K562 (cell line): Measurements from ENCODE around the gene PCDHGC4. TPM values are rescaled to one million over a fixed set of nuclear protein-coding genes. Genes with fewer than 3 reads are reported as not detected.

Experiments used
- ATAC-seq: fragments of 200-7000 bp; cut with Tn5 transposase; 3 replicates; pipeline ENCODE4 v1.9.1; 2020; ENCODE audit warnings: moderate library complexity
- BruUV-seq: library from RNA; stranded (reverse); fragments of 400-500 nt; replicated peaks from 2 replicates; lab custom pipeline; 2021; lab: Mats Ljungman, UMichigan
- CTCF ChIA-PET: fragments of 300-600 bp; formaldehyde crosslinking; extraction: SDS; loops from one replicate; lab custom pipeline; 2021; ENCODE audit warnings: low intra/inter-chr PET ratio; lab: Yijun Ruan, JAX
- POLR2A ChIA-PET: fragments of 300-600, 350-650 bp; sonication (Branson Sonifier 250); formaldehyde crosslinking; extraction: SDS; loops from one replicate; lab custom pipeline; 2021; ENCODE audit warnings: antibody characterized with exemption, inconsistent platforms; lab: Yijun Ruan, JAX
- DNase-seq, 4 experiments: peaks; one replicate each; pipeline versions ENCODE4 v3.0.0 to v3.0.0-alpha.2; 2011 to 2018; ENCODE audit warnings: low spot score in 3 of 4, mixed read lengths in 3 of 4; ENCODE audit errors: extremely low read depth in 1 of 4
- FAIRE-seq: peaks from 2 replicates; lab custom pipeline; 2011; peaks lifted over from hg19 to GRCh38; lab: Jason Lieb, UNC
- H2AFZ ChIP-seq: 2 replicates; pipeline ENCODE4 v1.6.0; 2011; ENCODE audit warnings: low read depth, low read length, control low read depth, inconsistent platforms
- H3K27ac ChIP-seq: fragments of 200-600 bp; 3 replicates; pipeline ENCODE4 v1.8.0; 2011; ENCODE audit warnings: low read depth, mild to moderate bottlenecking, control low read depth, inconsistent platforms, low read length, moderate library complexity, mixed read lengths; ENCODE audit errors: extremely low read depth
- H3K27me3 ChIP-seq, 2 experiments: fragments of 300-600 bp in 1 of 2; 2 replicates in 1 of 2; 3 replicates in 1 of 2; pipeline versions ENCODE4 v1.6.0 to v1.8.0; 2011; ENCODE audit warnings: inconsistent platforms in 2 of 2, low read length in 2 of 2, mild to moderate bottlenecking in 1 of 2, mixed read lengths in 1 of 2, moderate library complexity in 1 of 2; ENCODE audit not compliant: control insufficient read depth in 2 of 2, insufficient read depth in 2 of 2
- H3K36me3 ChIP-seq: fragments of 300-600 bp; 3 replicates; pipeline ENCODE4 v1.8.0; 2011; ENCODE audit warnings: mild to moderate bottlenecking, low read length, inconsistent platforms; ENCODE audit not compliant: control insufficient read depth, insufficient read depth
- H3K4me1 ChIP-seq, 2 experiments: fragments of 200-600 bp in 1 of 2; replicated peaks in 1 of 2; 2 replicates in 1 of 2; 3 replicates in 1 of 2; pipeline versions ENCODE4 v1.5.1 to v1.8.0; 2011; ENCODE audit warnings: inconsistent platforms in 2 of 2, low read length in 2 of 2, mild to moderate bottlenecking in 1 of 2, mixed read lengths in 1 of 2, moderate library complexity in 1 of 2; ENCODE audit not compliant: control insufficient read depth in 2 of 2, insufficient read depth in 2 of 2
- H3K4me2 ChIP-seq: 2 replicates; pipeline ENCODE4 v1.6.1; 2011; ENCODE audit warnings: low read length, control low read depth, inconsistent platforms, mixed read lengths; ENCODE audit not compliant: insufficient read depth
- H3K4me3 ChIP-seq: fragments of 200-600 bp; sonication (generic), shearing (Covaris generic); 2 replicates; pipeline ENCODE4 v1.5.1; 2016; ENCODE audit warnings: control low read depth, inconsistent platforms
- H3K79me2 ChIP-seq: fragments of 200-600 bp; 3 replicates; pipeline ENCODE4 v1.8.0; 2011; ENCODE audit warnings: low read length, inconsistent platforms; ENCODE audit not compliant: control insufficient read depth, insufficient read depth
- H3K9ac ChIP-seq, 2 experiments: 2 replicates each; pipeline versions ENCODE4 v1.6.0 to v1.6.1; 2011; ENCODE audit warnings: low read depth in 2 of 2, low read length in 2 of 2, control low read depth in 1 of 2, inconsistent platforms in 1 of 2, mild to moderate bottlenecking in 1 of 2, mixed read lengths in 1 of 2; ENCODE audit not compliant: insufficient read depth in 1 of 2
- H3K9me1 ChIP-seq: one replicate; pipeline ENCODE4 v1.6.0; 2011; ENCODE audit warnings: inconsistent platforms, mild to moderate bottlenecking, low read length, moderate library complexity; ENCODE audit not compliant: control insufficient read depth, insufficient read depth
- H3K9me3 ChIP-seq: replicated peaks from 2 replicates; pipeline ENCODE4 v1.5.1; 2011; ENCODE audit warnings: low read depth, low read length, inconsistent platforms; ENCODE audit not compliant: control insufficient read depth, insufficient read depth
- H4K20me1 ChIP-seq: replicated peaks from 2 replicates; pipeline ENCODE4 v1.6.1; 2011; ENCODE audit warnings: low read length, inconsistent platforms, mixed read lengths; ENCODE audit not compliant: control insufficient read depth, insufficient read depth
- BMI1 ChIP-seq: fragments of 150-350 bp; IDR thresholded peaks from 2 replicates; pipeline ENCODE4 v1.6.1; 2014; ENCODE audit warnings: low read length
- CLOCK ChIP-seq: fragments of 250-450 bp; sonication (Bioruptor Pico); IDR thresholded peaks from 2 replicates; pipeline ENCODE4 v1.4.0; 2020; ENCODE audit warnings: mild to moderate bottlenecking, moderate library complexity, borderline replicate concordance
- NCOR1 ChIP-seq: fragments of 450-650 bp; IDR thresholded peaks from 2 replicates; pipeline ENCODE4 v1.6.1; 2016; ENCODE audit warnings: mild to moderate bottlenecking, moderate library complexity
- PHF21A ChIP-seq: fragments of 450-650 bp; IDR thresholded peaks from 2 replicates; pipeline ENCODE4 v1.6.1; 2017; ENCODE audit warnings: low read depth, borderline replicate concordance
- ZFX ChIP-seq: sonication (generic); formaldehyde crosslinking; IDR thresholded peaks from 2 replicates; pipeline ENCODE4 v1.8.0; 2022; ENCODE audit warnings: mild to moderate bottlenecking, missing genetic modification reagents, moderate library complexity
- ZNF121 ChIP-seq: sonication (generic); formaldehyde crosslinking; conservative IDR thresholded peaks from 2 replicates; pipeline ENCODE4 v1.8.0; 2022; ENCODE audit warnings: missing genetic modification reagents
- in situ Hi-C: fragments of 300-500 bp; cut with MboI; formaldehyde crosslinking; loops from 4 replicates; pipeline ENCODE4 v1.15.0; 2018; ENCODE audit warnings: inconsistent platforms, mixed read lengths
- intact Hi-C: fragments of 100-400 bp; cut with micrococcal nuclease; formaldehyde crosslinking; loops from 2 replicates; pipeline ENCODE4 v1.14.2; 2022
- polyA plus RNA-seq, 8 experiments: library from polyadenylated mRNA; depleted of rRNA in 4 of 8; stranded (reverse) in 5 of 8; unstranded in 3 of 8; fragments of >200 nt; fragmentation: Nextera tagmentation in 2 of 8; fragmentation: Illumina TruSeq in 1 of 8; extraction: Ambion mirVana in 2 of 8; extraction: Trizol in 1 of 8; gene quantifications; 2 replicates each; pipeline versions ENCODE4 v1.2.1 to v1.2.3, GENCODE V29; 2011 to 2014; ENCODE audit warnings: inconsistent platforms in 1 of 8, missing spikeins in 1 of 8
- total RNA-seq, 7 experiments: library from RNA; depleted of rRNA in 6 of 7; stranded (reverse); fragments of >200 nt in 6 of 7; fragmentation: Illumina TruSeq in 2 of 7; extraction: Trizol in 2 of 7; gene quantifications; 2 replicates each; pipeline versions ENCODE4 v1.2.1 to v1.2.3, GENCODE V29; 2011 to 2021; ENCODE audit warnings: low replicate concordance in 1 of 7
- TF ChIP-seq, protein P1 (sequence below): sonication (generic); IDR thresholded peaks from 2 replicates; pipeline ENCODE4 v1.6.1; 2016
- TF ChIP-seq, protein P2 (sequence below): fragments of 450-650 bp; conservative IDR thresholded peaks from 2 replicates; pipeline ENCODE4 v1.6.1; 2016; ENCODE audit warnings: missing genetic modification characterization, low read depth, mild to moderate bottlenecking, missing compliant biosample characterization, moderate library complexity

PCDHGC4 gene
- total and polyA plus RNA-seq, 9 of the 15 experiments (the other 6 are each of a cell fraction or from before 2014, with no cell fraction given): 0.05 TPM; not detected in 8

DNA sequence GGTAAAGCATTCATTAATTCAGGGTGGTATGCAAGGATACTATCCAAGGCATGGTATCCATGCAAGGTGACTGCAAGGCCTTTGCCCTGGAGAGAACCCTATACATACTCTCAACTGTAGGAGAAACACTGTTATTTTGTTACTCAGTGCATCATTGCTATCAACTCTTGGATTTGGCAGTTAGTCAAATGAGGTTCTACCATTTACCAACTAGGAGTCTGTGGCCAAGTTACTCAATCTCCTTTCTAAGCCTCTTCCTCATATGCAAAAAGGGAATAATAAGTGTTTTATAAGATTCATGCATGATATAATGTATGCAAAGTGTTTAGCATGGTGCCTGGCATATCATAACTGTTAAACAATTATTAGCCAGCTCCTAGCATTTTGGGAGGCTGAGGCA lies 5.1 kb upstream of the PCDHGC4 start:
- FAIRE-seq (no peak), DNase-seq (no peak), ATAC-seq (no peak)
- Histone ChIP-seq H3K4me1 (peaks cover 0 to 16% of the 10 kb centered on the region in 2 experiments; a peak in 1 of 5 replicates), H3K4me3 (no peak overlapping the region), H3K36me3 (no peaks in the 10 kb centered on the region), H3K27me3 (peaks cover 30 to 36% of the 10 kb centered on the region in 2 experiments), H3K9me1 (no peaks in the 10 kb centered on the region), H2AFZ (no peak overlapping the region), H4K20me1 (no peaks in the 10 kb centered on the region; the same call in 1 of the 2 replicates), H3K9me3 (no peaks in the 10 kb centered on the region), H3K4me2 (no peak overlapping the region), H3K79me2 (no peaks in the 10 kb centered on the region), H3K9ac (no peak overlapping the region), H3K27ac (no peak overlapping the region)
- ChIA-PET CTCF (no interaction called here), POLR2A (no interaction called here)
- intact Hi-C loops (no loop called here), in situ Hi-C loops (no loop called here)
- BruUV-seq: no TSS peak
- TF ChIP-seq BMI1: no peak
- TF ChIP-seq PHF21A: no peak
- TF ChIP-seq, protein P1, sequence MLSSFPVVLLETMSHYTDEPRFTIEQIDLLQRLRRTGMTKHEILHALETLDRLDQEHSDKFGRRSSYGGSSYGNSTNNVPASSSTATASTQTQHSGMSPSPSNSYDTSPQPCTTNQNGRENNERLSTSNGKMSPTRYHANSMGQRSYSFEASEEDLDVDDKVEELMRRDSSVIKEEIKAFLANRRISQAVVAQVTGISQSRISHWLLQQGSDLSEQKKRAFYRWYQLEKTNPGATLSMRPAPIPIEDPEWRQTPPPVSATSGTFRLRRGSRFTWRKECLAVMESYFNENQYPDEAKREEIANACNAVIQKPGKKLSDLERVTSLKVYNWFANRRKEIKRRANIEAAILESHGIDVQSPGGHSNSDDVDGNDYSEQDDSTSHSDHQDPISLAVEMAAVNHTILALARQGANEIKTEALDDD: no peak
- TF ChIP-seq, protein P2, sequence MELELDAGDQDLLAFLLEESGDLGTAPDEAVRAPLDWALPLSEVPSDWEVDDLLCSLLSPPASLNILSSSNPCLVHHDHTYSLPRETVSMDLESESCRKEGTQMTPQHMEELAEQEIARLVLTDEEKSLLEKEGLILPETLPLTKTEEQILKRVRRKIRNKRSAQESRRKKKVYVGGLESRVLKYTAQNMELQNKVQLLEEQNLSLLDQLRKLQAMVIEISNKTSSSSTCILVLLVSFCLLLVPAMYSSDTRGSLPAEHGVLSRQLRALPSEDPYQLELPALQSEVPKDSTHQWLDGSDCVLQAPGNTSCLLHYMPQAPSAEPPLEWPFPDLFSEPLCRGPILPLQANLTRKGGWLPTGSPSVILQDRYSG (tag): no peak
- no peak for TF ChIP-seq ZNF121 (CRISPR knock-in tag)
- no peak for TF ChIP-seq CLOCK (CRISPR knock-in tag)
- TF ChIP-seq NCOR1: no peak
- no peak for TF ChIP-seq ZFX
